ENCODE results near the gene PLEKHM3.

GRCh38 chr2:207849443-207849842 lies 175.9 kb downstream of the PLEKHM3 start:
- no peak for TF ChIP-seq POLR2AphosphoS5 (IDR thresholded peaks at IDR 0.05; ENCODE audit: low read depth, low read length)
- no peak for TF ChIP-seq POLR2A (IDR thresholded peaks at IDR 0.05; ENCODE audit: low read depth, low read length)
- no peak for TF ChIP-seq SPI1 (IDR thresholded peaks at IDR 0.05; ENCODE audit: low read depth, low read length)
- no peak for TF ChIP-seq TAF1 (IDR thresholded peaks at IDR 0.05; ENCODE audit: low read depth, low read length)
- no peak for TF ChIP-seq PAX5 (IDR thresholded peaks at IDR 0.05; ENCODE audit: insufficient read depth, low read length, severe bottlenecking)
- TF ChIP-seq POU2F2 (IDR thresholded peaks at IDR 0.05; ENCODE audit: low read depth, low read length): no peak

Measured in GM12891 (cell line).